Tongue (tissue), 2 donors: ENCODE results near the gene LTN1. TPM values are rescaled to one million over a fixed set of nuclear protein-coding genes. Genes with fewer than 3 reads are reported as not detected.

Source experiments
- DNase-seq: peaks from one replicate; pipeline ENCODE4 v3.0.0-alpha.2; 2015
- total RNA-seq: library from RNA; depleted of rRNA; stranded (reverse); fragments of >200 nt; gene quantifications from one replicate; pipeline ENCODE4 v1.2.3, GENCODE V29; 2014

Gene LTN1
- total RNA-seq, 1 donor from 2014 or later: 54.5 TPM

GRCh38 chr21:28928578-28929420, 63.9 kb downstream of the LTN1 start:
- DNase-seq: no peak

- DNase-seq: no peak
Measured at GRCh38 chr21:28927130-28927529, 65.5 kb downstream of the LTN1 start.

GRCh38 chr21:28923439-28923975, 69.2 kb downstream of the LTN1 start:
- DNase-seq: no peak

- DNase-seq: no peak
Measured at GRCh38 chr21:28922368-28922767, 70.3 kb downstream of the LTN1 start.

GRCh38 chr21:28916150-28916893, 76.4 kb downstream of the LTN1 start:
- peak; percentile 30 for DNase-seq

GRCh38 chr21:28913071-28913470, 79.6 kb downstream of the LTN1 start:
- DNase-seq: no peak

GRCh38 chr21:28910280-28910887, 82.3 kb downstream of the LTN1 start:
- peak; percentile 13 for DNase-seq

- no peak for DNase-seq
Measured at GRCh38 chr21:28908351-28908750, 84.3 kb downstream of the LTN1 start.

- DNase-seq: no peak
Measured at GRCh38 chr21:28906841-28907240, 85.8 kb downstream of the LTN1 start.

- no peak for DNase-seq
Measured at GRCh38 chr21:28906236-28906635, 86.4 kb downstream of the LTN1 start.

GRCh38 chr21:28904961-28905435, 87.7 kb downstream of the LTN1 start:
- DNase-seq: no peak

GRCh38 chr21:28903448-28903847, 89.2 kb downstream of the LTN1 start:
- DNase-seq: no peak

- no peak for DNase-seq
Measured at GRCh38 chr21:28900481-28900880, 92.2 kb downstream of the LTN1 start.

- no peak for DNase-seq
Measured at GRCh38 chr21:28899744-28900143, 92.9 kb downstream of the LTN1 start.

GRCh38 chr21:28899220-28899619, 93.5 kb downstream of the LTN1 start:
- DNase-seq: no peak

- no peak for DNase-seq
Measured at GRCh38 chr21:28893687-28894086, 99.0 kb downstream of the LTN1 start.

GRCh38 chr21:28892199-28893111, 100.2 kb downstream of the LTN1 start:
- DNase-seq: no peak

- peak; percentile 24 for DNase-seq
Measured at GRCh38 chr21:28885853-28886177, 106.9 kb downstream of the LTN1 start.

GRCh38 chr21:28884976-28885852, 107.5 kb downstream of the LTN1 start:
- DNase-seq: peak; percentile 96

GRCh38 chr21:28884481-28884880, 108.2 kb downstream of the LTN1 start:
- no peak for DNase-seq

- DNase-seq: no peak
Measured at GRCh38 chr21:28883931-28884330, 108.7 kb downstream of the LTN1 start.
